BJ (cell line): Measurements from ENCODE around the gene POLR2C. TPM values are rescaled to one million over a fixed set of nuclear protein-coding genes. Genes with fewer than 3 reads are reported as not detected.
A peak's percentile ranks its signal among the peaks of the same experiment; 100 is the strongest.

Experiments used
- CTCF ChIA-PET: fragments of 350-600 bp; formaldehyde crosslinking; extraction: SDS; loops from one replicate; lab custom pipeline; 2021; ENCODE audit warnings: antibody characterized with exemption, inconsistent platforms; lab: Yijun Ruan, JAX
- POLR2A ChIA-PET: fragments of 300-600 bp; sonication (Branson Sonifier 250); formaldehyde crosslinking; extraction: SDS; loops from one replicate; lab custom pipeline; 2021; ENCODE audit warnings: antibody characterized with exemption; lab: Charles Lee
- DNase-seq: peaks from one replicate; pipeline ENCODE4 v3.0.0-alpha.2; 2011; ENCODE audit warnings: low read depth
- H3K27me3 ChIP-seq: 2 replicates; pipeline ENCODE4 v1.6.0; 2011; ENCODE audit warnings: low read length; ENCODE audit not compliant: control insufficient read depth, insufficient read depth
- H3K36me3 ChIP-seq: 2 replicates; pipeline ENCODE4 v1.5.1; 2011; ENCODE audit warnings: low read length; ENCODE audit not compliant: control insufficient read depth, insufficient read depth
- H3K4me3 ChIP-seq: 2 replicates; pipeline ENCODE4 v1.5.1; 2011; ENCODE audit warnings: low read depth, mild to moderate bottlenecking, control low read depth, low read length
- polyA plus RNA-seq: library from polyadenylated mRNA; depleted of rRNA; stranded (reverse); fragments of >200 nt; gene quantifications from 2 replicates; pipeline ENCODE4 v1.2.3, GENCODE V29; 2011
- TF ChIP-seq, protein P1 (sequence below): IDR thresholded peaks from 2 replicates; pipeline ENCODE4 v1.5.1; 2011; ENCODE audit warnings: low read depth, mild to moderate bottlenecking, control low read depth, inconsistent platforms, low read length, moderate library complexity; ENCODE audit not compliant: insufficient read depth

Gene POLR2C
- polyA plus RNA-seq, 1 experiment = 176 TPM

DNA sequence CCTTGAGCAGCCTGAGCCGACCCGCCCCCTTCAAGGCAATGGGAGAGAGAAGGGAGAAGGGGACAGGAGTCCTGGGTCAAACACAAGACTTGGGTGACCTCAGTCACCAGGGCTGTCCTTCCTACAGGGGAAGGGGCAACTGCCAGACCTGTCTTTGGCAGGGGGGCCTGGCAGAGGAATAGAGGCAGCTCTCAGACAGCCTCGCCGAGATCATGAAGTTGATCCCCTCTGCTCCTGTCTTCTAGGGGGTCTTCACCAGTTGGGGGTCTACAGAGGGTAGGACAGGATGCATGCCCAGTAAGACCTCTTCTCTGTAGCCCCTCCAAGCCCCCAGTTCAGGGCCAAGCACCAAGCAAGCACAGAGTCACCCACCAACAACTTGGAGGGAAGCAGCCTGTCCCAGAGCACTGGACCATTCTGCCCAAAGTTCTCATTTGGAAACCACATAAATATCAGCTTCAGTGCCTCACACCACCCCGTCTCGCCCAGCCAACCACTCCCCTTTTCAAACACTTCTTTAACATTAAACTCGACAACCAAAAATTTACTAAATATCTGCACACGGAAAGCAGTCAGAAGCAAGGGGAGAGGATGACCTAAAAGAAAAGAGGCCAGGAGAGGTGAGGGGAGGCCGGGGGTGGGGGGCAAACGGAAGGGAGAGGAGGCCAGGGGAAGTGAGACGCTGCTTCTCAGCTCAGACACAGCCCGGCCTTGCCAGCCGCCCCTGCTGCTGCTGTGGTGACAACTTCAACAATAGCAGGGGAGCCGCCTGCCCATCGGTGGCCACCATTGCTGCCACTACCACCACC is 16.1 kb downstream of the POLR2C start:
- peak overlapping the region; percentile 45 for H3K4me3 ChIP-seq
- TF ChIP-seq, protein P1, sequence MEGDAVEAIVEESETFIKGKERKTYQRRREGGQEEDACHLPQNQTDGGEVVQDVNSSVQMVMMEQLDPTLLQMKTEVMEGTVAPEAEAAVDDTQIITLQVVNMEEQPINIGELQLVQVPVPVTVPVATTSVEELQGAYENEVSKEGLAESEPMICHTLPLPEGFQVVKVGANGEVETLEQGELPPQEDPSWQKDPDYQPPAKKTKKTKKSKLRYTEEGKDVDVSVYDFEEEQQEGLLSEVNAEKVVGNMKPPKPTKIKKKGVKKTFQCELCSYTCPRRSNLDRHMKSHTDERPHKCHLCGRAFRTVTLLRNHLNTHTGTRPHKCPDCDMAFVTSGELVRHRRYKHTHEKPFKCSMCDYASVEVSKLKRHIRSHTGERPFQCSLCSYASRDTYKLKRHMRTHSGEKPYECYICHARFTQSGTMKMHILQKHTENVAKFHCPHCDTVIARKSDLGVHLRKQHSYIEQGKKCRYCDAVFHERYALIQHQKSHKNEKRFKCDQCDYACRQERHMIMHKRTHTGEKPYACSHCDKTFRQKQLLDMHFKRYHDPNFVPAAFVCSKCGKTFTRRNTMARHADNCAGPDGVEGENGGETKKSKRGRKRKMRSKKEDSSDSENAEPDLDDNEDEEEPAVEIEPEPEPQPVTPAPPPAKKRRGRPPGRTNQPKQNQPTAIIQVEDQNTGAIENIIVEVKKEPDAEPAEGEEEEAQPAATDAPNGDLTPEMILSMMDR = no peak
- no peaks in the 10 kb centered on the region for H3K27me3 ChIP-seq
- ChIA-PET CTCF (interaction anchor here (0.7 to 4.4 kb wide), 3 partner anchors 15 to 41 kb away, joined by 3 to 24 read pairs (median 6); partner anchors contain the start of gene POLR2C), POLR2A (no interaction called here)
- H3K36me3 ChIP-seq = peaks cover 11% of the 10 kb centered on the region
- no peak for DNase-seq

DNA sequence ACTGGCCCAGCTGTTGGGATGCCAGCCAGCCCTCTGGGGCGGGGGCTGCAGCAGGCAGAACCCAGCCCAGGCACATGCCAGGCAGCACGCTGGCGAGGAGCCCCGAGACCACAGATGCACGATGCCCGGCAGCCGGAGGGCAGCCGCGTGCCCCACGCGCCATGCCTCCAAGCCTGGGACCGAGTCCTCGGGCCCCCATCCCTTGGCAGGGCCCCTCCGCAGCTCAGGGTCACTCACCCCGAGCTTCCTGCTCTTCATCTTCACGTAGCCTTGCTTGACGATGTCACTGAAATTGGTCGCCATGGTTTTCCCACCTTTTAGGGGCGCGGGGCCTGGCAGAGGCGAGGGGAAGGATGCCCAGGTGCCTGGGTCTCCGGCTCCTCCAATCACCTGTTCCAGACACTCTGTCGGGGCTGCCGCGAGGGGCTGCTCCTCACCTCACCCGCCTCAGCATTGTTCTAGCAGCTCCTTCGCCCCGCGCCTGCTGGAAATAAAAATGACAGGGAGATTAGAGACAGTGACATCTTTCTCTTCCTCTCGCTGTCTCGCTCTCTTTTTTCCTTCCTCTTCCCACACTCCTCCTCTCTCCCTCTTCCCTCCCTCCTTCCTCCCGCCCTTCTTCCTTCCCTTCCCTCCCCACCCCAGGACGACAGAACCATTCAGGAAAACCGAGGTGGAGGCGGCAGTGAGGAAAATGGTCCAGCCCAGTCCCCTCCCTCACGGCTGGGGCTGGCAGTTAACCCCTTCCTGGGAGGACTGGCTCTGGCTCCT is 16.9 kb downstream of the POLR2C start:
- ChIA-PET POLR2A (no interaction called here), CTCF (interaction anchor here (0.7 to 4.4 kb wide), 4 partner anchors 16 to 40 kb away, joined by 3 to 24 read pairs (median 10); partner anchors contain the start of gene POLR2C)
- DNase-seq = no peak
- Histone ChIP-seq H3K27me3 (no peaks in the 10 kb centered on the region), H3K36me3 (peaks cover 5% of the 10 kb centered on the region), H3K4me3 (peak overlapping the region; percentile 45)
- TF ChIP-seq, protein P1 = no peak

DNA sequence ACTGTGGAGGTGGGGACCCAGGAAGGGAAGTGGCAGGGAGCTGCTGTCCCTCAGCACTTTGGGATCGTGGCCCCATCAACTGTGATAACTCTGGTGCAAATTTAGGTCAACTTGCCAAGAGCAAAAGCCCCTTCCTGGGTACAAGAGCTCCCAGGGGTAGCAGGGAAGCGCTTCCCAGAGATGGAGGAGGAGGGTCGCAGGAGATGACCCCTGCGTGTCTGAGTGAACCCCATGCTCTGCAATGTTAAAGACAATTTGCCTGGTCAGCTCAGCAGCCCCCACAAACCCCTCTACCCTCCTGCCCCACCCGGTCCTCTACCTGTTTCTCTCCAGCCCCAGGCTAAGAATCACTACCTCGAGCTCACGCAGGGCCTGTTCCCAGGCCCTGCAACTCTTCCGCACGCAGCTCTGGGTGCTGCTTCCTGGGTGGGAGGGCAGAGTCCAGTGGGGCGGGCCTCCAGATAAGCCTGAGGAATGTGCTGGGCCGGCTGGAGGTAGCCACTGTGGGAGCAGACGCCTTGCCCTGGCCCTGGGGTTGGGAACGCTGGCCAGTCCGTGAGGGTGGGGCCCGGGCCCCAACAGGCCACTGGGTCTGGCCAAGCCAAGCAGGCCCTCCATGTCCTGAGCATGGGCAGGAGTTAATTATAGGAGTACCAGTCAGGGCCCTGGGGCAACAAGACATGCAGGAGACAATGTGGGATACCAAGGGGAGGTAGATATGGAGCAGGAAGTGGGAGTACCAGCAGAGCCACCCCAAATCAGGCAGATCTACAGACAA is 17.7 kb downstream of the POLR2C start:
- TF ChIP-seq, protein P1 = no peak
- POLR2A ChIA-PET = no interaction called here
- DNase-seq = no peak
- H3K36me3 ChIP-seq = peaks cover under 1% of the 10 kb centered on the region; the same call in 1 of the 2 replicates
- CTCF ChIA-PET = interaction anchor here (3.3 to 4.4 kb wide), 2 partner anchors 17 to 40 kb away, joined by 15 to 24 read pairs; partner anchors contain the start of gene POLR2C
- peak overlapping the region; percentile 45 for H3K4me3 ChIP-seq
- no peaks in the 10 kb centered on the region for H3K27me3 ChIP-seq

DNA sequence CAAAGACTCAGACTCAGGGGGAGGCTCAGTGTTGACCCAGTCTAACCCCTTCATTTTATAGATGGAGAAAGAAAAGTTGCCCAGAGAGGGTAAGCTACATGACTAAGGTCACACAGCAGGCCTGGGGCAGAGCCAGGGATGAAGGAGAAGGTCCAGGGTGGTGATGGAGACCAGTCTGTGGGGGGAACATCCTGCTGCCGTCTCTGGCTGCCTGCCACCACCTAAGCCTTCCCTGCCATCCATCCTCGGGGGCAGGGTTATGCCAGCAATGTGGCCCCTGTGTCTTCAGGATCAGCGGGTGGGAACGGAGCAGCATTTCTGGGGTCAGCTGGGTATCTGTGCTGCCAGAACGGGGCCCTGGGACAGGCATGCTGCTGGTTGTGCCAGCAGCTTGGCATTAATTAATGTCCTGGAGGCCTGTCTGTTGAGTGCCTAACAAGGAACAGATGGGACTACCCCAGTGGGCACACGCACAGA is 18.3 kb downstream of the POLR2C start:
- ChIA-PET CTCF (interaction anchor here (3.3 to 4.4 kb wide), 2 partner anchors 18 to 39 kb away, joined by 15 to 24 read pairs; partner anchors contain the start of gene POLR2C), POLR2A (interaction anchor here (0.5 kb wide), 2 partner anchors 14 to 31 kb away, joined by 5 to 12 read pairs; no protein-coding TSS in a partner anchor)
- TF ChIP-seq, protein P1 = no peak
- Histone ChIP-seq H3K36me3 (no peaks in the 10 kb centered on the region; the same call in 1 of the 2 replicates), H3K27me3 (no peaks in the 10 kb centered on the region), H3K4me3 (no peak overlapping the region)
- no peak for DNase-seq
